Suprapubic skin (tissue), 4 donors: Measurements from ENCODE around the gene GPA33.

ENCODE experiments used
- CTCF ChIP-seq, 2 donors: fragments of 200-600 bp in 1 of 2; fragments of 450-650 bp in 1 of 2; sonication (generic) in 1 of 2; IDR thresholded peaks; one replicate each; pipeline ENCODE4 v1.5.1; 2016 to 2019; ENCODE audit warnings: antibody characterized with exemption in 2 of 2, mild to moderate bottlenecking in 1 of 2, moderate library complexity in 1 of 2
- EP300 ChIP-seq: sonication (generic); formaldehyde crosslinking; IDR thresholded peaks from one replicate; pipeline ENCODE4 v1.6.1; 2017; ENCODE audit warnings: antibody characterized with exemption
- POLR2AphosphoS5 ChIP-seq, 3 donors: sonication (generic); formaldehyde crosslinking; IDR thresholded peaks; one replicate each; pipeline ENCODE4 v1.6.1; 2017; ENCODE audit warnings: antibody characterized with exemption in 3 of 3

- TF ChIP-seq CTCF (IDR thresholded peaks at IDR 0.05): no peak
- TF ChIP-seq EP300: no peak
- no peak for TF ChIP-seq POLR2AphosphoS5 (IDR thresholded peaks at IDR 0.05)
Observed at GRCh38 chr1:167126811-167127210, 36.6 kb upstream of the GPA33 start.
